ENCODE measurements around the gene HM13. TPM values are rescaled to one million over a fixed set of nuclear protein-coding genes. Genes with fewer than 3 reads are reported as not detected.

HM13 gene
- polyA plus RNA-seq, 2 of the 4 experiments (the other 2 are of a cell fraction): 164 to 178 TPM

DNA sequence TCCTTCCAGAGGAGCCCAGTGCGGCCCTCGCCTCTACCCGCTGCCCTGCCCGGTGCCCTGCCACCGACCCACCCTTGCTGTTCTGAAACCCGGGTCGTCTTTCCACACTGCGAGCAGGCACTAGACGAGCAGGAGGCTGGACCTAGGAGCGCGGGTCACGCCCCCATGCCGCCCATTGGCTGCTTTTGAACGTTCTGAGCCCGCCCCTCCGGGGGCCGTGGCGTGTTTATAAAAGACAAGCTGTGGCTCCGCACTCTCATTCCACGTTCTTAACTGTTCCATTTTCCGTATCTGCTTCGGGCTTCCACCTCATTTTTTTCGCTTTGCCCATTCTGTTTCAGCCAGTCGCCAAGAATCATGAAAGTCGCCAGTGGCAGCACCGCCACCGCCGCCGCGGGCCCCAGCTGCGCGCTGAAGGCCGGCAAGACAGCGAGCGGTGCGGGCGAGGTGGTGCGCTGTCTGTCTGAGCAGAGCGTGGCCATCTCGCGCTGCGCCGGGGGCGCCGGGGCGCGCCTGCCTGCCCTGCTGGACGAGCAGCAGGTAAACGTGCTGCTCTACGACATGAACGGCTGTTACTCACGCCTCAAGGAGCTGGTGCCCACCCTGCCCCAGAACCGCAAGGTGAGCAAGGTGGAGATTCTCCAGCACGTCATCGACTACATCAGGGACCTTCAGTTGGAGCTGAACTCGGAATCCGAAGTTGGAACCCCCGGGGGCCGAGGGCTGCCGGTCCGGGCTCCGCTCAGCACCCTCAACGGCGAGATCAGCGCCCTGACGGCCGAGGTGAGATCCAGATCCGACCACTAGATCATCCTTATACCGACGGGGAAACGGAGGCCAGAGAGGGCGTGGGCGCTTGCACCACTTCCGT lies 91.0 kb downstream of the HM13 start, which contains the start of gene ID1 (continued):
- TF ChIP-seq RNF2 (IDR thresholded peaks at IDR 0.05; ENCODE audit: borderline replicate concordance, low read depth) (no peak), EHMT2 (IDR thresholded peaks at IDR 0.05; ENCODE audit: low read depth) (no peak), SREBF2 (IDR thresholded peaks at IDR 0.05) (no peak), GATA3 (IDR thresholded peaks at IDR 0.05; ENCODE audit: borderline replicate concordance) (peak; percentile 54), MYC (IDR thresholded peaks at IDR 0.05; ENCODE audit: borderline replicate concordance, low read length) (peak; percentile 89), HDAC2 (IDR thresholded peaks at IDR 0.05) (no peak), CEBPB (IDR thresholded peaks at IDR 0.05) (peak in 1 of 2 experiments; percentile 38; a peak in 1 of 4 replicates), FOSL2 (IDR thresholded peaks at IDR 0.05) (no peak), FOSL2 (CRISPR knock-in tag; IDR thresholded peaks at IDR 0.05) (no peak; the same call in 1 of the 2 replicates), HEYL (CRISPR knock-in tag; IDR thresholded peaks at IDR 0.05) (0 out of 2 replicates have a peak, but pooled peaks have one; percentile 44), EP300 (IDR thresholded peaks at IDR 0.05) (no peak), ZC3H11A (IDR thresholded peaks at IDR 0.05) (no peak), POLR2A (IDR thresholded peaks at IDR 0.05; ENCODE audit: low read length) (peak; percentile 92), KDM1A (IDR thresholded peaks at IDR 0.05; ENCODE audit: low read depth) (no peak), HOXA7 (CRISPR knock-in tag; IDR thresholded peaks at IDR 0.05) (peak; percentile 61; the same call in 1 of the 2 replicates), SMC3 (IDR thresholded peaks at IDR 0.05) (no peak; the same call in 2 of the 3 replicates), ZSCAN20 (CRISPR knock-in tag; IDR thresholded peaks at IDR 0.05) (no peak), FOSB (CRISPR knock-in tag; IDR thresholded peaks at IDR 0.05) (0 out of 2 replicates have a peak, but pooled peaks have one; percentile 9), KDM5A (IDR thresholded peaks at IDR 0.05) (no peak), CBX2 (IDR thresholded peaks at IDR 0.05; ENCODE audit: borderline replicate concordance, low read depth) (no peak), MAZ (IDR thresholded peaks at IDR 0.05; ENCODE audit: borderline replicate concordance, low read depth, low read length) (peak; percentile 68; the same call in 1 of the 2 replicates), RAD21 (conservative IDR thresholded peaks at IDR 0.05 in 1 of 2, IDR thresholded peaks at IDR 0.05 in 1 of 2) (peak in 1 of 2 experiments; percentile 18; a peak in 2 of 5 replicates), CBX8 (IDR thresholded peaks at IDR 0.05) (no peak), TFCP2L1 (CRISPR knock-in tag; IDR thresholded peaks at IDR 0.05) (no peak; the same call in 1 of the 2 replicates)
- TF ChIP-seq, protein P1, sequence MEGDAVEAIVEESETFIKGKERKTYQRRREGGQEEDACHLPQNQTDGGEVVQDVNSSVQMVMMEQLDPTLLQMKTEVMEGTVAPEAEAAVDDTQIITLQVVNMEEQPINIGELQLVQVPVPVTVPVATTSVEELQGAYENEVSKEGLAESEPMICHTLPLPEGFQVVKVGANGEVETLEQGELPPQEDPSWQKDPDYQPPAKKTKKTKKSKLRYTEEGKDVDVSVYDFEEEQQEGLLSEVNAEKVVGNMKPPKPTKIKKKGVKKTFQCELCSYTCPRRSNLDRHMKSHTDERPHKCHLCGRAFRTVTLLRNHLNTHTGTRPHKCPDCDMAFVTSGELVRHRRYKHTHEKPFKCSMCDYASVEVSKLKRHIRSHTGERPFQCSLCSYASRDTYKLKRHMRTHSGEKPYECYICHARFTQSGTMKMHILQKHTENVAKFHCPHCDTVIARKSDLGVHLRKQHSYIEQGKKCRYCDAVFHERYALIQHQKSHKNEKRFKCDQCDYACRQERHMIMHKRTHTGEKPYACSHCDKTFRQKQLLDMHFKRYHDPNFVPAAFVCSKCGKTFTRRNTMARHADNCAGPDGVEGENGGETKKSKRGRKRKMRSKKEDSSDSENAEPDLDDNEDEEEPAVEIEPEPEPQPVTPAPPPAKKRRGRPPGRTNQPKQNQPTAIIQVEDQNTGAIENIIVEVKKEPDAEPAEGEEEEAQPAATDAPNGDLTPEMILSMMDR (IDR thresholded peaks at IDR 0.05): no peak
- TF ChIP-seq, protein P2, sequence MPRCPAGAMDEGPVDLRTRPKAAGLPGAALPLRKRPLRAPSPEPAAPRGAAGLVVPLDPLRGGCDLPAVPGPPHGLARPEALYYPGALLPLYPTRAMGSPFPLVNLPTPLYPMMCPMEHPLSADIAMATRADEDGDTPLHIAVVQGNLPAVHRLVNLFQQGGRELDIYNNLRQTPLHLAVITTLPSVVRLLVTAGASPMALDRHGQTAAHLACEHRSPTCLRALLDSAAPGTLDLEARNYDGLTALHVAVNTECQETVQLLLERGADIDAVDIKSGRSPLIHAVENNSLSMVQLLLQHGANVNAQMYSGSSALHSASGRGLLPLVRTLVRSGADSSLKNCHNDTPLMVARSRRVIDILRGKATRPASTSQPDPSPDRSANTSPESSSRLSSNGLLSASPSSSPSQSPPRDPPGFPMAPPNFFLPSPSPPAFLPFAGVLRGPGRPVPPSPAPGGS (IDR thresholded peaks at IDR 0.05): peak; percentile 100
- TF ChIP-seq, protein P3, sequence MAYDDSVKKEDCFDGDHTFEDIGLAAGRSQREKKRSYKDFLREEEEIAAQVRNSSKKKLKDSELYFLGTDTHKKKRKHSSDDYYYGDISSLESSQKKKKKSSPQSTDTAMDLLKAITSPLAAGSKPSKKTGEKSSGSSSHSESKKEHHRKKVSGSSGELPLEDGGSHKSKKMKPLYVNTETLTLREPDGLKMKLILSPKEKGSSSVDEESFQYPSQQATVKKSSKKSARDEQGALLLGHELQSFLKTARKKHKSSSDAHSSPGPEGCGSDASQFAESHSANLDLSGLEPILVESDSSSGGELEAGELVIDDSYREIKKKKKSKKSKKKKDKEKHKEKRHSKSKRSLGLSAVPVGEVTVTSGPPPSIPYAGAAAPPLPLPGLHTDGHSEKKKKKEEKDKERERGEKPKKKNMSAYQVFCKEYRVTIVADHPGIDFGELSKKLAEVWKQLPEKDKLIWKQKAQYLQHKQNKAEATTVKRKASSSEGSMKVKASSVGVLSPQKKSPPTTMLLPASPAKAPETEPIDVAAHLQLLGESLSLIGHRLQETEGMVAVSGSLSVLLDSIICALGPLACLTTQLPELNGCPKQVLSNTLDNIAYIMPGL (CRISPR knock-in tag; IDR thresholded peaks at IDR 0.05; ENCODE audit: borderline replicate concordance): peak; percentile 82; the same call in 1 of the 2 replicates
- TF ChIP-seq, protein P4, sequence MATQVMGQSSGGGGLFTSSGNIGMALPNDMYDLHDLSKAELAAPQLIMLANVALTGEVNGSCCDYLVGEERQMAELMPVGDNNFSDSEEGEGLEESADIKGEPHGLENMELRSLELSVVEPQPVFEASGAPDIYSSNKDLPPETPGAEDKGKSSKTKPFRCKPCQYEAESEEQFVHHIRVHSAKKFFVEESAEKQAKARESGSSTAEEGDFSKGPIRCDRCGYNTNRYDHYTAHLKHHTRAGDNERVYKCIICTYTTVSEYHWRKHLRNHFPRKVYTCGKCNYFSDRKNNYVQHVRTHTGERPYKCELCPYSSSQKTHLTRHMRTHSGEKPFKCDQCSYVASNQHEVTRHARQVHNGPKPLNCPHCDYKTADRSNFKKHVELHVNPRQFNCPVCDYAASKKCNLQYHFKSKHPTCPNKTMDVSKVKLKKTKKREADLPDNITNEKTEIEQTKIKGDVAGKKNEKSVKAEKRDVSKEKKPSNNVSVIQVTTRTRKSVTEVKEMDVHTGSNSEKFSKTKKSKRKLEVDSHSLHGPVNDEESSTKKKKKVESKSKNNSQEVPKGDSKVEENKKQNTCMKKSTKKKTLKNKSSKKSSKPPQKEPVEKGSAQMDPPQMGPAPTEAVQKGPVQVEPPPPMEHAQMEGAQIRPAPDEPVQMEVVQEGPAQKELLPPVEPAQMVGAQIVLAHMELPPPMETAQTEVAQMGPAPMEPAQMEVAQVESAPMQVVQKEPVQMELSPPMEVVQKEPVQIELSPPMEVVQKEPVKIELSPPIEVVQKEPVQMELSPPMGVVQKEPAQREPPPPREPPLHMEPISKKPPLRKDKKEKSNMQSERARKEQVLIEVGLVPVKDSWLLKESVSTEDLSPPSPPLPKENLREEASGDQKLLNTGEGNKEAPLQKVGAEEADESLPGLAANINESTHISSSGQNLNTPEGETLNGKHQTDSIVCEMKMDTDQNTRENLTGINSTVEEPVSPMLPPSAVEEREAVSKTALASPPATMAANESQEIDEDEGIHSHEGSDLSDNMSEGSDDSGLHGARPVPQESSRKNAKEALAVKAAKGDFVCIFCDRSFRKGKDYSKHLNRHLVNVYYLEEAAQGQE (IDR thresholded peaks at IDR 0.05): peak; percentile 60
- TF ChIP-seq, protein P5, sequence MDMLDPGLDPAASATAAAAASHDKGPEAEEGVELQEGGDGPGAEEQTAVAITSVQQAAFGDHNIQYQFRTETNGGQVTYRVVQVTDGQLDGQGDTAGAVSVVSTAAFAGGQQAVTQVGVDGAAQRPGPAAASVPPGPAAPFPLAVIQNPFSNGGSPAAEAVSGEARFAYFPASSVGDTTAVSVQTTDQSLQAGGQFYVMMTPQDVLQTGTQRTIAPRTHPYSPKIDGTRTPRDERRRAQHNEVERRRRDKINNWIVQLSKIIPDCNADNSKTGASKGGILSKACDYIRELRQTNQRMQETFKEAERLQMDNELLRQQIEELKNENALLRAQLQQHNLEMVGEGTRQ (IDR thresholded peaks at IDR 0.05): peak; percentile 44
- TF ChIP-seq, protein P6, sequence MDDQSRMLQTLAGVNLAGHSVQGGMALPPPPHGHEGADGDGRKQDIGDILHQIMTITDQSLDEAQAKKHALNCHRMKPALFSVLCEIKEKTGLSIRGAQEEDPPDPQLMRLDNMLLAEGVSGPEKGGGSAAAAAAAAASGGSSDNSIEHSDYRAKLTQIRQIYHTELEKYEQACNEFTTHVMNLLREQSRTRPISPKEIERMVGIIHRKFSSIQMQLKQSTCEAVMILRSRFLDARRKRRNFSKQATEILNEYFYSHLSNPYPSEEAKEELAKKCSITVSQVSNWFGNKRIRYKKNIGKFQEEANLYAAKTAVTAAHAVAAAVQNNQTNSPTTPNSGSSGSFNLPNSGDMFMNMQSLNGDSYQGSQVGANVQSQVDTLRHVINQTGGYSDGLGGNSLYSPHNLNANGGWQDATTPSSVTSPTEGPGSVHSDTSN (IDR thresholded peaks at IDR 0.05): peak; percentile 56; the same call in 1 of the 2 replicates

Measured in A549 (cell line).